HG03139 (cell line): ENCODE data around the gene PRKAA1.

Source experiments
- ATAC-seq: cut with Tn5 transposase; IDR thresholded peaks from one replicate; pipeline ENCODE4 v1.9.1; 2021; ENCODE audit not compliant: unreplicated experiment

Gene PRKAA1

GRCh38 chr5:40781843-40782409, 16.2 kb downstream of the PRKAA1 start:
- ATAC-seq, result no peak

GRCh38 chr5:40780858-40781257, 17.3 kb downstream of the PRKAA1 start:
- ATAC-seq, result no peak

GRCh38 chr5:40780199-40780598, 18.0 kb downstream of the PRKAA1 start:
- ATAC-seq, result no peak

GRCh38 chr5:40779561-40779960, 18.6 kb downstream of the PRKAA1 start:
- no peak for ATAC-seq

GRCh38 chr5:40778133-40778532, 20.0 kb downstream of the PRKAA1 start:
- no peak for ATAC-seq

GRCh38 chr5:40776658-40776977, 21.6 kb downstream of the PRKAA1 start:
- ATAC-seq, result no peak

- no peak for ATAC-seq
Observed at GRCh38 chr5:40775846-40776657, 22.1 kb downstream of the PRKAA1 start.

- ATAC-seq, result no peak
Observed at GRCh38 chr5:40775085-40775845, 22.9 kb downstream of the PRKAA1 start.

- ATAC-seq, result no peak
Observed at GRCh38 chr5:40774623-40775022, 23.6 kb downstream of the PRKAA1 start.

- no peak for ATAC-seq
Observed at GRCh38 chr5:40770764-40771163, 27.4 kb downstream of the PRKAA1 start.

GRCh38 chr5:40762705-40763104, 35.5 kb downstream of the PRKAA1 start:
- no peak for ATAC-seq

GRCh38 chr5:40757400-40757799, 40.8 kb downstream of the PRKAA1 start:
- ATAC-seq, result no peak

GRCh38 chr5:40755407-40756365, 42.5 kb downstream of the PRKAA1 start, which contains the start of gene TTC33:
Gene TTC33 (minus strand): TSS chr5:40755961. CDS start chr5:40747018, 8,943 bp downstream.
- ATAC-seq, result peak; percentile 92

- ATAC-seq, result peak; percentile 67
Observed at GRCh38 chr5:40755093-40755406, 43.1 kb downstream of the PRKAA1 start.

GRCh38 chr5:40754381-40755092, 43.6 kb downstream of the PRKAA1 start:
- peak; percentile 5 for ATAC-seq

GRCh38 chr5:40746703-40747102, 51.5 kb downstream of the PRKAA1 start:
- ATAC-seq, result no peak

GRCh38 chr5:40743771-40744170, 54.4 kb downstream of the PRKAA1 start:
- no peak for ATAC-seq

GRCh38 chr5:40738502-40738901, 59.7 kb downstream of the PRKAA1 start:
- ATAC-seq, result no peak

- peak; percentile 87 for ATAC-seq
Observed at GRCh38 chr5:40736103-40736875, 61.9 kb downstream of the PRKAA1 start.

GRCh38 chr5:40735609-40736008, 62.6 kb downstream of the PRKAA1 start:
- no peak for ATAC-seq
